Midbrain (tissue), 1 donor: Measurements from ENCODE around the gene LIFR.
"Not testable (repeated sequence)": the region's sequence is repeated elsewhere in the genome, so short reads cannot be mapped to it uniquely, and the experiment has no call there.

Source experiments
- DNase-seq: peaks from one replicate; lab custom pipeline; 2025; lab: John Stamatoyannopoulos, UW

Gene LIFR

DNA sequence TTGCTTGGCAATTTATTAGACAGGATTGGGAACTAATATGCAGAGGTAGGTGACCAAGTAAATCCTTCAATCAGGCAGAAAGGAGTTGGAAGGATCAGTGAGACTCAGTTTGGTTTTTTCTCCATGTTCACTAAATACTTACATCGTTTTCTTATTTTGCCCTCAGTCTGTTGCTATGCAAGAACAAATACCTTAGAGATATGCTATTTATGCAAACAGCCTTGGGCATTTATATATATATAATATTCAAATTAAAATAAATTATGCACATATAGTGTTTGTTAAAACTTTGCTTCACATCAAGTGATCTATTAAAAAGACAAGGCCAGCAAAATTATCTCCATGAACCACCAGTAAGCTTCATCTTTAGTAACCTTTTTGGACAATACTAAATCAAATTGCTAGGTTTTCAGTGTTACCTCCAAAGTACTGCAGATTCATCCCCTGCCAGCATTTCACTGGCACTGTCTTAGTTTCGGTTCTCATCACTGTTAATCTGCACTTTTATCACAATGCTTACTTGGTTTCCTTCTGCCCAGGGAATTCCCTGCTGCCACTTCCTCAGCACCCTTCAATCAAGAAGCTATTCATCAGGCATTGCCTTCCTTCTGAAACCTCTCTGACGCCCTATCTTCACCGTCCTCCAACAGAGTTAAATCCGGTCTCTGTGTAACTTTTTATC, 26.0 kb upstream of the LIFR start:
- DNase-seq: no peak

DNA sequence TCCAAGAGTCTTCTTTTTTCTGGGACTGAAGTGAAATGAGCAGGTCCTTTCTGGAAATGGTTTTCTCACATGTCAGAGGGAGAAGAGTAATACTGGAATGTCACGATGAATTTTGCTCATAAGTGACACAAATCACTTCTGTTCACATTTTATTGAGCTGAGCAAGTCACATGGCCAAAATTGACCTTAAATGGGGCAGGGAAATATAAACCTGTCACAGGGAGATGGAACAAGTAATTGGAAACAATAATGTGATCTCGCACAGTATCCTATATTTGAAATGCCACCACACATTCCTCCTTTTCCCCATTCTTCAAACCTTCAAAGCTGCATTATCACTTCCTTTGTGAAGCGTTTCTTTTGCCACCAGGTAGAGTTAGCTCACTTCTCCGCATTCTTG, 25.2 kb upstream of the LIFR start:
- no peak for DNase-seq

DNA sequence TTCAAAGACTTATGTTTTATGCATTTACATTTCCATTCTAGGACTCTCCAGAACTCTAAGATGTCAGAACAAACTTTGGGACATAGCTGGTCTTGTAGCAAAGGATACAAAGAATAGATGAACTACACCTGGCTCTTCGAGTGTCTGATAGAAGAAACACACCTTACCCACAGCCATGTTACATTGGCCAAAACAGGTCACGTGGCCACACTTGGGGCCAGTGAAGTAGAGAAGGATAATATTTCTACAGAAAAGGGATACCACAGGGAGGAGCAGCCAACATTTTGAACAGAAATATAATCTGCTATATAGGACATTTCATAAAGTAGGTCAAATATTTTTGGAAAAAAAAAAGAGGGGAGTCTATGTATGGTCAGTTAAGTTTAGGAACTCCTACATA, 22.7 kb upstream of the LIFR start:
- DNase-seq: no peak

DNA sequence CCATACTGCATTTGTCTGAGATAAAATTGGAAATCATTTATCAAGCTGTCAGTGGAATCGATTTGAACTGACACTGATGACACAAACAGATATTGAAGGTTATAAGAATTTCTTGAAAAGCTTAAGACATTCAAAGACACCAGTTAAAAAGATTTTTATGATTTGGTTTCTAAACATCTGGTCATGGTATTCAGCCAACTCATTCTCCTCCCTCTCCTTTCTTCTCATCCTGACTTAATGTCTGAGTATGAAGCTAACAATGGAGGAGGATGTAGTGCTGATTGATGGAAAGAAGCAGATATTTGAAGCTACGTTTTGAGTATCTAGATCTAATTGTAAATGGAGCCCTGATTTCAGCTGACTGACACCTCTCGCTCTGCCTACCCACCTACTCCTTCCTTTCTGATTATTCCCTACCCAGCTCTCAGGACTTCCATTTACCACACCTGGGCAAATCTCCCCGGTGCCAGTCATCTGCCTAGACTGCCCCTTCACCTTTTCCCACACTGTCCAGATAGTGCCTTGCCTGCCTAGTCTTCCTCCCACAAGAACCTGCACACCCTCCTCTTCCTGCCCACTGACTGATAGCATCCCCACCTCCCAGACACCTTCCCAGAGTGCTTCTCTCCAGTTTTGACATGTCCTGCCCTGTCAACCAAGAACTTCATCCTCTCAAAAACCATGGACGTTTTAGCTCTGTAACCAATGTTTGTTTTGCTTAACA, 20.7 kb upstream of the LIFR start:
- no peak for DNase-seq

DNA sequence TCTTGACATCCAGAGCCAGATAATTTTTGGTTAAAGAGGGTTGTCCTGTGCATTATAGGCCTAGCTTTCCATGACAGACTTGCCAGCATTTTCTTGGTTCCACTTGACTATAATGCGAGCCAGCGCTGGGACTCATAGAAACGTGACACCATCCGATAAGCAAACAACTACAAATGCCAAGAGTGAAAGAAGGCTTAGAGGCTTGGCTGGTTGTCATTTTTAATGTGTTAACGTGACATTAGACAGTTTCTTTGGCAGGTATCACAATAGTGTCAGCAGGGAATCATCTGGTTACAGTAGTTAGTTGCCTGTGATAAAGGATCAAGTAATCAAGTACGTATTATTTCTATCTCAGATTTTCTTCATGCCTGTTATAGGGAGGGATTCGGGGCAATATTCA, 20.0 kb upstream of the LIFR start:
- DNase-seq: no peak

DNA sequence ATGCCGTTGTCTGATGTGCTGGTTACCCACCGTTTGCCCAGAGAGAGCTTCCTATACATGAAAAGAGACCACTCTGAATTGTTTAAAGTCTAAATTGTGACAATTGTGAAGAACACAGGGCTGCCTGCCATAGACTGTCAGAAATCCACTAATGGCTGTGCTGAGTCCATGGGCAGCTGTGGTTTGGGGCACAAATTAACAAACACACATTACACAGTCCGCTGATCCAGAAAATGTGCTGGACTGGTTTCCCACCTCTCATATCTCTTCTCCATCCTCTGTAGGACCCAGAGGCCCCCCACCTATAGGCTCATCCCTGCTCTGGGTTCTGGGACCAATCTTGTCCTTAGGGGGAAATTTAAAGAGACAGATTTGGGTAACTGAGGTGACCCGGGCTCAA, 19.0 kb upstream of the LIFR start:
- DNase-seq: no peak

DNA sequence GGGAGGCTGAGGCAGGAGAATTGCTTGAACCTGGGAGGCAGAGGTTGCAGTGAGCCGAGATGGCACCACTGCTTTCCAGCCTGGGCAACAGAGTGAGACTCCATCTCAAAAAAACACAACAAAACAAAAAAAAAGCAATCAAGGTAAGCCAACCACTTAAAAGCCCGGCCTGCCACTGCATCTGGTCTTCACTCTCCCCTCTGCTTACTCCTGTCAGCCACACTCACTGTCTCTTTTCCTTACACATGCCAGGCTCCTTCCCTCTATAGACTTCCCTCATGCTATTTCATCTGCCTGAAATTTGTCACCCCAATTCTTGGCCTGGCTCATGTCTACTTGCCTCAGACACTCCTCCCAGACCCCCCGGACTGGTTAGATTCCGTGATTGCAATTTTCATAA, 17.6 kb upstream of the LIFR start:
- no peak for DNase-seq

DNA sequence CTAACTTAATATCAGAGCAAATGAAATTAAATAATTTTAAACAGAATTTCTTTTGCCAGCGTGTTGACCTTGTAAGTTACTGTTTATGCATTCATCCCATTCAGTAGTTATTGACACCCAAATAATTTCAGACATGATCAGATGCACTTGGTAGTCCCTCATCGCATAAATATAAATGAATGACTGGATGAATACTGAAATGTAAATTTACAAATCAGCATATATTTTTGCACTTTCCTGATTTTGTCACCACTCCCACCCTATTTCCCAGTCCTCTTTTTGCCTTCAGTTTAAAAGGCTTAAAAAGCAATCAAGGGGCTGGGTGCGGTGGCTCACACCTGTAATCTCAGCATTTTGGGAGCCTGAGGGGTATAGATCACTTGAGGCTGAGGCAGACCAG, 17.1 kb upstream of the LIFR start:
- DNase-seq: no peak

DNA sequence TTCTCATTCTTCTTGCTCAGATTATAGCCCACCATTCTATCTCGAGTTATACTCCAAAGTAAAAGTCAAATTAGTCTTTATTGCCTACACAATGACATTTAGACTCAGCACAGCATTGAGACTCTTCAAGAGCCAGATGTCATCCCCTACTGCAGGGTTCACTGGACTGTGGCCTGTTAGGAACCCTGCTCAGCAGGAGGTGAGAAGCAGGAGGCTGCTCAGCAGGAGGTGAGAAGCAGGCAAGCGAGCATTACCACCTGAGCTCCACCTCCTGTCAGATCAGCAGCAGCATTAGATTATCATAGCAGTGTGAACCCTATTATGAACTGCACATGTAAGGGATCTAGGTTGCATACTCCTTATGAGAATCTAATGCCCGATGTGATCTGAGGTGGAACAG, 12.7 kb upstream of the LIFR start:
- no peak for DNase-seq

DNA sequence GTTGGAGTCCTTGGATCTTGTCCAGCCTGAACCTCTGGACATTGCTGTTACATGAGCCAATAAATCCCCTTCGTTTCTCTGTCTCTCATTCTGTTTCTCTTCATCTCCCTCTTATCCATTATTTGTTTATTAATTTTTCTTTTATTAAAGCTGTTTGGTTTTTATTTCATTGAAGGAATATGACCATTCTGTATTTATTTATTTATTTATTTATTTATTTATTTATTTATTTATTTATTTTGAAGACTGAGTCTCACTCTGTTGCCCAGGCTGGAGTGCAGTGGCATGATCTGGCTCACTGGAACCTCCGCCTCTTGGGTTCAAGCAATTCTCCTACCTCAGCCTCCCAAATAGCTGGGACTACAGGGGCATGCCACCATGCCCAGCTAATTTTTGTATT, 10.9 kb upstream of the LIFR start:
- DNase-seq: not testable (repeated sequence)

DNA sequence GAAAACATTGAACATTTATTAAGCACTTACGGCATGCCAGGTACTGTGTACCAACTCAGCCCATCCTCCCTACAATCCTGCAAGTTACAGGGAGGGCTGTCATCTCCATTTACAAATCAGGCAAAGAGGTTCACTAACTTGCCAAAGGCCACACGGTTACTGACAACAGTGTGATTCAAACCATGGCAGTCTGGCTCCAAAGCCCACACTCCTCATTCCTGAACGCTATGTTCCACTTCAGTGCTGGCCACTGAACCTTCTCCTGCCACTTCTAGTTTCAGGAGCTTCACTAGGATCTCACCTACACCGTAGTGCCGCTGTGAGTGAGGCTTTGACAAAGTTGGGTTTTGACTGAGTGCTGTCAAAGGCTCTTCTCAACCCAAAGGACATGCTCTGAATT, 7.2 kb upstream of the LIFR start:
- DNase-seq: no peak

DNA sequence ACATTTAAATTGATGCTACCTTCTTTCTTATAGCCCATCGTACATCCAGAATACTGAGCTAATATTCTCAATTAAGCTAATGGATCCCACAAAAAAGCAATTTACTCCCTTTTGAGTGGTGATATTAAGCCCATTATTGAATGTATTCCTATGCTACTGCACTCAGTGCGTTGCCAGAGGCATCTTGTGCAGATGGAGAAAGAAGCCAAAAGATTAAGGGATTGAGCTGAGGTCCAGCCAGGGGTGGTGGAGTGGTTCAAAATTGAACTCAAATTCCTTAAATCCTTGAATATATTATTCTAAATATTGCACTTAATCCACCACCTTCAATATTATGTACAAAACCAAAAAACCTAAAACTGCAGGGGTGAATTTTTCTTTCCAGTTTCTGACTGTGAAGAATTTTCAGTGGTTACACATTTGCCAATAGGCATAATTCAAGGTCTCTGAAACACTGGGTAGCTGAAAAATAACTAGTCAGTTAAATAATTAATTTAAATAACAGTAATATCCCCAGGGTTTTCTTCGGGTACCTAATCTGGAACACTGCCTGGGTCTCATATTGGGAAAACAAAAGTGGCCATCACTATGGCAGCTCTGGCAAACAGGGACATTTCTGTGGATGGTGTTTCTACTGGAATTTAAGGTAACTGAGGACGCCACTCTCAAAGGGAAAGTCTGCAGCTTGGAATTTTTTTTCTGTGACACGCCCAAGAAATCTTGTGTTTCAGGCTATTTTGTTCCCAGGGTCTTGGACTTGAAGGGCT, 6.2 kb upstream of the LIFR start:
- DNase-seq: no peak

DNA sequence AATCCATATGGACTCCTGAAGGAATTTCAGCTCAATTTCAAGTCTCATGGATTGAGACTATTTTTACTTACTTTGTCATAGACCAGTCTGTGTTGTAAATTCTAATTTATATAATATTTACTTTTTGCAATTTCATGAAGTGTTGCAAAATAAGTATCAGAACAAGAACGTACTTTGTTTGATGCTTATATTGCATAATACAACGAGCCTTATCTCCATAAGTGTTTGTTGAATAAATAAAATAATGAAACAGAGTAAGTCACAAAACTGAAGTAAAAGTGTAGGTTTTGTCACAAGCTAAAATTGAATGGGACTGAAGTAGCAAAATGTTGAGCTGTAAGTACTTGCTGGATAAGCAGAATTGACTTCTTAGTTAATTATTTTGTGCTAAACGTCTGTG, 3.0 kb upstream of the LIFR start:
- DNase-seq: no peak

DNA sequence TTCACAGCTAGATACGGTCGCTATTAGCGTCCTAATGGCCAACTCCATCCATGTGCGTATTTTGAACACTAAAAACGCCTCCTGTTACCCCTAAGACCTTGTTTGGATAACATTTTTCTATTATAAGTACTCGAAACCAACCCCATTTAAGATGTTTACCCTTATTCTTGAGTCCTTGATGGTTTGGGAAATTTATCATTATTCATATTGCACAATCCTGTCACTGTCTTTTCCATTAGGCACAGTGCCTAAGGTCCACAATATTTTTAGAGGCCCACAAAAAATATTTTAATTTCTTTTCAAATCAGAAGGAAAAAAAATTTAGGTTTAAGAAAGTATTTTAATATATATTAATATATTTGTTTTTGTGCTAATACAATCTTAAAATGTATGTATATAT, 1.3 kb upstream of the LIFR start:
- no peak for DNase-seq

DNA sequence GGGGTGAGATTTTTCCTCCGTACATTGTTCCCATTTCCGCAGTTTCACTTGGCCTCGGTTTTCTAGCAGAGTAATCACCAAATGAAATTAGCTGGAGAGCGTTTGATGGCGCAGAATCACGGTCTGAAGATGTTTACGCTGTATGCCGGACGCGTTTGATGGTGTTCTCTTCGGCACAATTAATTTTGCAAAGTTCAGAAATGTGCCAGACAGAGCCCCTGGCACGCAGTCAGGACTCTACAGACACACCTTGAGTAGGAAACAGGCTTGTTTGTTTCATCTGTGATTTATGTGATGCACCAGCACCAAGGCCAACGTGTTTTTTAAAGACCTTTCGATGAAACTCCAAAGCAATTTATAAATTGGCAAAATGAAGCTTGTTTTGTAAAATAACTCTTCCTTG, 863 bp upstream of the LIFR start:
- peak; percentile 61 for DNase-seq

DNA sequence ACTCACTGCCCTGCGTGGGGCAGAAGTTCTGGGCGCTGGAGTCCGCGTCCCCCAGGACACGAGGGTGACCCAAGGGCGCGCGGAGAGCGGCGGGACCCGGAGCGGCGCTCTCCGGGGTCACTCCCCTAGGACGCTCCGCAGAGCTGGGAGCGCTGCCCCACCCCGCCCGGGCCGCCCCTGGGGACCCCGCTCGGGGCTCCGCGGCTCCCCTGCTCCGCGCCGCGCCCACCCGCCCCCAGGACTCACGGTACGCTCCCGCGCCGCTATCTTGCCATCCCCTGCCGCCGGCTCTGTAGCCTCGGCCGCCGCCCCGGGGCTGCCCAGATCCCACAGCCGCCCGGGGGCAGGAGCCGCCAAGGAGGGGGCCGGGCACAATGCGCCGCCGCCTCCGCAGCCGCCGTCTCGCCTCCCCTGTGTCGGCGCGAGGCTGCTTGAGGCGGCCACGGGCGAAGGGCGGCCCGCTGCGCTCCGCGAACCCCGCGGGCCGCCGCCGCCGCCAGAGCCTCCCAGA, 303 bp downstream of the LIFR start:
- no peak for DNase-seq

DNA sequence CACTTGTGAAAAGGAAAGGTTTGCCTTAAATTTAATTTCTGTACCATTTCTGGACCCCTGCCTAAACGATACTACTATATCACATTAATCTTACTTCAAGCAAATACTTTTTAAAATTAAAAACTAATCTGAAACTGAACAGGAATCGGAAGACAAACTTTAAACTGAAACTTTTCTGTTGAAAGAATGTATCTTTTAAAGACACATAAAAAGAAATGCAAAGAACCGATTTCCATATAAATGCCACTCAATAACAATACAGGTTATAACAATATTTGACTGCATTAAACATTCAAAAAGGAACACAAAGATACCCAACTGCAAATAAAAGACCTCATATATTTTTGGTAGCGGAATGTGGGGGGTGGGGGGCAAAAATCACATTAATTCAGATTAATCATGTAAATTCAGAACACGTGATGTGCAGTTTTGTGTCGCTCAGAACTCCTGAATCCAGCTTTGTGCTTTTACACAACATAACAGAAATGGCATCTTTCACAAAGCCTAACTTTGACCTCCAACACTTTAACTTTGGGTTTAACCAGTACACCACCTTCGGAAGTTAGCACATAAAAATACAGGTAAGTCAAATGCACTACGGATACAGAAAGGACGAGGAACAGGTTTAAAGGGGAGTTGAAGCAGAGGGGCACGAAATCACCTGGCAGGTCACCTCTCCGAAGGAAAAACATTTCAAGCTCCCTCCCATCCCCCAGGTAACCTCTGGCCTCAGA, 925 bp downstream of the LIFR start:
- no peak for DNase-seq

DNA sequence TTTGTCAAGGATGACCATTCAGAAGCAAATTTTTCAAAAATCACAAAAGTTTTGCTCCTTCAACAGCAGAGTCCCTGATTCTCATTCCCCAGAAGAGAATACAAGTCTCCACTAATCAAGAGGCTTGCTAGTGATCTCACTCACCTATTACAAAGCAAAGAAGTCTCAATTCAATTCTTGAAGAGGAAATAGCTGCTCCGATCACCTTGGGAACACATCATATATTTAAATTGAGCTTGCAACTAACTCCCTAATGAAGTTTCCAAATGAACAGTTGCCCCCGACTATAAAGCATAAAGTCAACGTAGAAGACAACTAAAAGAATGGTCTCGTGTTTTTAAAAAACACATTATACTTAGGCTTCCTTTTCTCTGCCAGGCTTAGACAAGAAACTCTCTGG, 1.6 kb downstream of the LIFR start:
- no peak for DNase-seq

DNA sequence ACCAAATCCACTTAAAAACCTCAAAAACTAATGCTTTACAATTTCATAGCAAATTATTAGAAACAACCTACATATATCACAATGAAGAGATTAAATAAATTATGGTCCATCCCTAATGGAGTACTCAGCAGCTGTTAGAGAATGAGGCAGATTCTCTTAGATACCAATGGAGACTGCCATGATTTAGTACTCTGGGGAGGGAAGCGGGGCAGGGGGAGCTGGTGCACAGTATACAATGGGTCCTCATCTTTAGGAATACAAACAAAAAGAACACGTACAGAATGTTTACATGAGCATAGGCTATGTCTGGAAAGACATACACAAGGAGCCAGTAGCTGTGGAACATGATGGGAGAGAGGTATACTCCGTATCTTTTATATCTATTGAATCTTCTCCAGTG, 2.0 kb downstream of the LIFR start:
- no peak for DNase-seq

DNA sequence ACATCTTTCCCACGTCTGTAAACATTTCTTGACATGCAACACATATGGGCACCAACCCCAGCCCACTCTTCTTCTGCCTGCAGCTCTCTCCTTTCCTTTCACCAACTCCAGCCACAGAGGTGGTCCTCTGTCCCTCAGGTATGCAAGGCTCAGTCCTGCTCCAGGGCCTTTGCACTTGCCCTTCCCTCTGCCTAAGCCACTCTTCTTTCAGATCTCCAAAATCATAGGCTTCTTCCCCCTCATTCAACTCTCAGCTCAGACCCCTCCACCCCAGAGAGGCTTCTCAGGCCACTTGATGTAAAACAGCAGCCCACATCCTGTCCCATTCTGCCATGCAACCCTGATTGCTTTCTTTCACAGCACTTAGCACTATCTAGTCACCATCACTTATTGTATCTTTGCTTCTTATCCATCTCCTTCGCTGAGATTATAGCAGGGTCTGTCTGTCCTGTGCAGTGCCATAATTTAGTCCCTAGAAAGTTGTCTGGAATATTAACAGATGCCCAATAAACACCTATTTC, 3.4 kb downstream of the LIFR start:
- DNase-seq: no peak

DNA sequence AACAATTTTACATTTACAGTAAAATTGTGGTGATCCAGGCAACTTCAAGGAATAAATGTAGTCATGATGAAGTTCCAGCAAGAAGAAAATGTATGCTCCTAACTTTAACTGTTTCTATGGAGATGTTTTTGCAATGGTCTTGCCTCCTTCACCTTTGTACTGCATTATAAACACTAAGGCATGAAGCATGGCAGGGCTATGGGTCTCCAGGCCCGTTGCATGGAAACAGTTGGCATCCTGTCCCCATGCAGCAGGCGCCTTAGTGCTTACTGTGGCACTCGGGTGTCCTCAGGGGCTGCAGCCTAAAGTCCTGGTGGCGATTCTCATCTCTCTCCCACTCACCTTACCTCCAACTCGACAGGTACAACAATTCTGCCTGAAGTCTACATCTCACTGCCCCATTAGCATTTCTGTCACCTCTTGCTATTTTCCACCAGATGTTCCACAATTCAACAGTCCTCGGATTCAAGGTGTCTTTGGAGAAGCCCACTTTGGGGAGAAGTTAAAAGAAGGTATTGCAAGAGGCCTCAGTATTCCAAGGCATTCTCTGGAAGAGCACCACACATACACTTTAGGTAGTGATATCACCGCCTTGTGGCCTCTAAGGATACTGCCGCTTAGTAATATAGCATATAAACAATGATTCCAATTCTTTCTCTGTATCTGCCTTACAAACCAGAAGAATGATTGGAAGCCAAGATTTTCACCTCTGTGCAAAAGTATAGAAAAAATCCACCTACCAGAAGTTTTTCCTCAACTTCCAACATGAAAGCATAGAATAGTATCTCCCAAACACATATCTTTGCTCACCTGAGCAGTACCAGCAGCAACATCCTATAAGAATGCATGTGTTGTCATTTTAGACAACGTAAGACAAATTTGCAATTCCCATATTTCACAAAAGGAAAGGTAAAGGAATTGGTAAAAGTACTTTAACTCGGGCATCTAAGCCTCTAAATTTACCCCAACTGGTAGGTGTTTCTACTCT, 5.1 kb downstream of the LIFR start:
- DNase-seq: peak; percentile 45
